GM12864 (cell line): ENCODE measurements around the gene TMTC2.

ENCODE experiments used
- DNase-seq: peaks from one replicate; pipeline ENCODE4 v3.0.0-alpha.2; 2011; ENCODE audit warnings: low read depth
- H3K4me3 ChIP-seq: 2 replicates; pipeline ENCODE4 v1.5.1; 2011; ENCODE audit warnings: mild to moderate bottlenecking, low read depth, low read length, control low read depth
- CTCF ChIP-seq: IDR thresholded peaks from 2 replicates; pipeline ENCODE4 v1.5.1; 2011; ENCODE audit warnings: low read depth, mild to moderate bottlenecking, moderate library complexity, low read length, control low read depth, inconsistent platforms; ENCODE audit errors: missing control alignments

Gene TMTC2

GRCh38 chr12:82686168-82687020 is at the start of gene TMTC2:
TMTC2 (plus strand) TSS chr12:82686906.
- no peak for TF ChIP-seq CTCF
- peak within 1 kb of the TSS; percentile 95 for H3K4me3 ChIP-seq
- peak; percentile 68 for DNase-seq

- no peak overlapping the region for H3K4me3 ChIP-seq
- no peak for TF ChIP-seq CTCF
- DNase-seq, result no peak
Observed at GRCh38 chr12:82638324-82638723, 48.4 kb upstream of the TMTC2 start.

- TF ChIP-seq CTCF, result no peak
- no peak overlapping the region for H3K4me3 ChIP-seq
- no peak for DNase-seq
Observed at GRCh38 chr12:82644896-82645295, 41.8 kb upstream of the TMTC2 start.

- H3K4me3 ChIP-seq, result no peak overlapping the region
- DNase-seq, result no peak
- no peak for TF ChIP-seq CTCF
Observed at GRCh38 chr12:82645414-82645813, 41.3 kb upstream of the TMTC2 start.

GRCh38 chr12:82647853-82648252 is 38.9 kb upstream of the TMTC2 start:
- no peak overlapping the region for H3K4me3 ChIP-seq
- peak; percentile 11 for TF ChIP-seq CTCF
- DNase-seq, result no peak

GRCh38 chr12:82648259-82648909 is 38.3 kb upstream of the TMTC2 start:
- no peak overlapping the region for H3K4me3 ChIP-seq
- TF ChIP-seq CTCF, result no peak
- DNase-seq, result no peak
